Measurements from ENCODE around the gene NOTCH2. TPM values are rescaled to one million over a fixed set of nuclear protein-coding genes. Genes with fewer than 3 reads are reported as not detected.

Gene NOTCH2
- total RNA-seq, 4 donors from 2014 or later: 10.1 to 21.8 (median 15.8) TPM

DNA sequence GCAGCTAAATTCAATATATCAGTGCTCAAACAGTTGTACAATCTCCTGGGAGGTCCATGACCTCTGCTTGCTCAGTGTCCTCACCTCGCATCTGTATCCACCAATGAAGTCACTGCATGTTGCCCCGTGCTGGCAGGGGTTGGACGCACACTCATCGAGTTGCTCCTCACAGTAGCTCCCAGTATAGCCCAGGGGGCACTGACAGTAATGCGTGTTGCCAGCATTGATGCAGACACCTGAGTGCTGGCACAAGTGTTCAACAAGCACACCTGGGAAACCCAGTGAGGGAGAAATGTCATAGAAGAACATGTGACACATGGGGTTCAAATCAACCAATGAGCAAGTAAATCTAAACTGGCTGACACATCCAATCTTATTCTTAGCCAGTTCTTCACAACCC, 132.3 kb downstream of the NOTCH2 start:
- H3K4me3 ChIP-seq: no peak overlapping the region

GRCh38 chr1:119935915-119936314, 133.5 kb downstream of the NOTCH2 start:
- Histone ChIP-seq H3K4me3 (no peak overlapping the region), H3K36me3 (peaks cover 6 to 79% of the 10 kb centered on the region in 2 donors), H3K27ac (no peak overlapping the region), H3K4me1 (no peaks in the 10 kb centered on the region), H3K27me3 (no peaks in the 10 kb centered on the region), H3K9me3 (no peaks in the 10 kb centered on the region)
- ATAC-seq (no peak), DNase-seq (no peak)
- TF ChIP-seq POLR2A (IDR thresholded peaks at IDR 0.05) (no peak), CTCF (IDR thresholded peaks at IDR 0.05 in 4 of 5, conservative IDR thresholded peaks at IDR 0.05 in 1 of 5) (no peak)
- in situ Hi-C loops (cut with MboI; ENCODE audit: low sequenced_read_pairs in 4 of 4): no loop called here
- intact Hi-C loops (cut with DNase I; ENCODE audit: low total_unique reads): no loop called here

More for the DNA sequence above, 132.3 kb downstream of the NOTCH2 start:
- Histone ChIP-seq H3K4me1 (no peaks in the 10 kb centered on the region), H3K9me3 (no peaks in the 10 kb centered on the region), H3K27ac (no peak overlapping the region), H3K36me3 (peaks cover 6 to 84% of the 10 kb centered on the region in 2 donors), H3K27me3 (no peaks in the 10 kb centered on the region)
- intact Hi-C loops (cut with DNase I; ENCODE audit: low total_unique reads) (no loop called here), in situ Hi-C loops (cut with MboI; ENCODE audit: low sequenced_read_pairs in 4 of 4) (no loop called here)
- ATAC-seq (no peak), DNase-seq (no peak)
- no peak for TF ChIP-seq POLR2A (IDR thresholded peaks at IDR 0.05)
- no peak for TF ChIP-seq CTCF (IDR thresholded peaks at IDR 0.05 in 4 of 5, conservative IDR thresholded peaks at IDR 0.05 in 1 of 5)

- ATAC-seq: no peak
- Histone ChIP-seq H3K36me3 (peaks cover 6 to 73% of the 10 kb centered on the region in 2 donors), H3K9me3 (no peaks in the 10 kb centered on the region), H3K4me3 (no peak overlapping the region), H3K27ac (no peak overlapping the region), H3K27me3 (no peaks in the 10 kb centered on the region), H3K4me1 (no peaks in the 10 kb centered on the region)
- intact Hi-C loops (cut with DNase I; ENCODE audit: low total_unique reads): no loop called here
- TF ChIP-seq POLR2A (IDR thresholded peaks at IDR 0.05) (no peak), CTCF (IDR thresholded peaks at IDR 0.05 in 4 of 5, conservative IDR thresholded peaks at IDR 0.05 in 1 of 5) (no peak)
- DNase-seq: no peak
- in situ Hi-C loops (cut with MboI; ENCODE audit: low sequenced_read_pairs in 4 of 4): no loop called here
Measured at GRCh38 chr1:119935373-119935772, 134.1 kb downstream of the NOTCH2 start.

DNA sequence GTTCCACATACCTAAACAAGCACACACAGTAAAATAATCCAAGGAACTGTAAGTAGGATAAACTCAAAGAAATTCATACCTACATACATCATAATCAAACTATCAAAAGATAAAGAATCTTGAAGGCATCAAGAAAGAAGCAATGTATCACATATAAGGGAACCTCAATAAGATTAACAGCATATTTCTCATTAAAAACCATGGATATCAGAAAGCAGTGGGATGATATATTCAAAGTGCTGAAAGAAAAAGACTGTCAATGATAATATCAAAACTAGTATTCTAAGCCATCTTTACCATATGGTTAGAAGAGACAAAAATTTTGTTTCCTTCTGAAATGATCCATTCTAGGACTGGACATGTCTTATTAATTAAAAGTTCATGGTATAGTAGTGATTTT, 136.1 kb downstream of the NOTCH2 start:
- TF ChIP-seq POLR2A (IDR thresholded peaks at IDR 0.05) (no peak), CTCF (IDR thresholded peaks at IDR 0.05 in 4 of 5, conservative IDR thresholded peaks at IDR 0.05 in 1 of 5) (no peak)
- ATAC-seq: no peak
- intact Hi-C loops (cut with DNase I; ENCODE audit: low total_unique reads) (no loop called here), in situ Hi-C loops (cut with MboI; ENCODE audit: low sequenced_read_pairs in 4 of 4) (no loop called here)
- H3K36me3 ChIP-seq: peaks cover 6 to 69% of the 10 kb centered on the region in 2 donors
- no peaks in the 10 kb centered on the region for H3K9me3 ChIP-seq
- no peak overlapping the region for H3K27ac ChIP-seq
- H3K4me1 ChIP-seq: no peaks in the 10 kb centered on the region
- no peak for DNase-seq
- H3K4me3 ChIP-seq: no peak overlapping the region
- H3K27me3 ChIP-seq: no peaks in the 10 kb centered on the region

DNA sequence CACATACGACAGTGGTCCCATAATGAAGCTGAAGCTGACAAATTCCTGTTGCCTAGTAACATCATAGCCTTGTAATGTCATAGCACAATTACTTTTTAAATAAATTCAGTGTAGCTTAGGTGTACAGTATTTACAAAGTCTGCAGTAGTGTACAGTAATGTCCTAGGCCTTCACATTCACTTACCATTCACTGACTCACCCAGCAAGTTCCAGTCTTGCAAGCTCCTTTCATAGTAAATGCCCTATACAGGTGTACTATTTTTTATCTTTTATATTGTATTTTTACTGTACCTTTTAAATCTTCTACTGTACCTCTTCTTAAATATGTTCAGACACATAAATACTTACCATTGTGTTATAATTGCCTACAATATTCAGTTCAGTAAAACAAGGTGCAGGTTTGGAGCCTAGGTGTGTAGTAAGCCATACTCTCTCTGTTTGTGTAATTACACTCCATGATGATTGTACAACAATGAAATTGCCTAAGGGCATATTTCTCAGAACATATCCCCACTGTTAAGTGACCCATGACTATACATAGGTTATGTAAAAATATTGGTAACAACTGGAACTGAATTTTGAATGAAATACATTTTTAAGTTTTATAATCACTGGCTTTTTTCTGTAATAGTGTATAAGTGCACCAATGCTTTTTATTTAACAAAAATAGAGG, 139.7 kb downstream of the NOTCH2 start:
- Histone ChIP-seq H3K27me3 (no peaks in the 10 kb centered on the region), H3K27ac (no peak overlapping the region), H3K9me3 (no peaks in the 10 kb centered on the region), H3K36me3 (peaks cover 2 to 57% of the 10 kb centered on the region in 2 donors), H3K4me1 (no peaks in the 10 kb centered on the region), H3K4me3 (no peak overlapping the region)
- DNase-seq (no peak), ATAC-seq (no peak)
- intact Hi-C loops (cut with DNase I; ENCODE audit: low total_unique reads): no loop called here
- TF ChIP-seq CTCF (IDR thresholded peaks at IDR 0.05 in 4 of 5, conservative IDR thresholded peaks at IDR 0.05 in 1 of 5) (no peak), POLR2A (IDR thresholded peaks at IDR 0.05) (no peak)
- in situ Hi-C loops (cut with MboI; ENCODE audit: low sequenced_read_pairs in 4 of 4): no loop called here

Measured in gastrocnemius medialis (tissue), 4 donors.